WERI-Rb-1 (cell line): Measurements from ENCODE around the gene S100A9.
"Not testable (repeated sequence)": the region's sequence is repeated elsewhere in the genome, so short reads cannot be mapped to it uniquely, and the experiment has no call there.

Experiments
- DNase-seq: peaks from one replicate; pipeline ENCODE4 v3.0.0-alpha.2; 2020
- H3K27ac ChIP-seq: fragments of 250-450 bp; sonication (Bioruptor Pico); 2 replicates; pipeline ENCODE4 v1.5.1; 2020; ENCODE audit warnings: mild to moderate bottlenecking, moderate library complexity
- H3K27me3 ChIP-seq: fragments of 250-450 bp; sonication (Bioruptor Pico); 2 replicates; pipeline ENCODE4 v1.5.1; 2021; ENCODE audit warnings: mild to moderate bottlenecking, low read depth, moderate library complexity; ENCODE audit not compliant: insufficient read depth, severe bottlenecking
- H3K36me3 ChIP-seq: fragments of 250-450 bp; sonication (Bioruptor Pico); 2 replicates; pipeline ENCODE4 v1.5.1; 2020; ENCODE audit warnings: mild to moderate bottlenecking, moderate library complexity
- H3K4me3 ChIP-seq: 2 replicates; pipeline ENCODE4 v1.5.1; 2011; ENCODE audit warnings: low read depth, mild to moderate bottlenecking, control low read depth, low read length
- H3K9me3 ChIP-seq: fragments of 250-450 bp; sonication (Bioruptor Pico); 2 replicates; pipeline ENCODE4 v1.5.1; 2021; ENCODE audit warnings: mild to moderate bottlenecking, moderate library complexity; ENCODE audit not compliant: severe bottlenecking
- TF ChIP-seq, protein P1 (sequence below): IDR thresholded peaks from 2 replicates; pipeline ENCODE4 v1.5.1; 2011; ENCODE audit warnings: low read depth, mild to moderate bottlenecking, control low read depth, inconsistent platforms, low read length

The S100A9 gene

GRCh38 chr1:153343040-153343681, 14.5 kb upstream of the S100A9 start:
- Histone ChIP-seq H3K36me3 (no peaks in the 10 kb centered on the region), H3K4me3 (no peak overlapping the region), H3K27ac (no peak overlapping the region), H3K9me3 (peaks cover 15% of the 10 kb centered on the region), H3K27me3 (peaks cover 94% of the 10 kb centered on the region)
- no peak for DNase-seq
- TF ChIP-seq, protein P1, sequence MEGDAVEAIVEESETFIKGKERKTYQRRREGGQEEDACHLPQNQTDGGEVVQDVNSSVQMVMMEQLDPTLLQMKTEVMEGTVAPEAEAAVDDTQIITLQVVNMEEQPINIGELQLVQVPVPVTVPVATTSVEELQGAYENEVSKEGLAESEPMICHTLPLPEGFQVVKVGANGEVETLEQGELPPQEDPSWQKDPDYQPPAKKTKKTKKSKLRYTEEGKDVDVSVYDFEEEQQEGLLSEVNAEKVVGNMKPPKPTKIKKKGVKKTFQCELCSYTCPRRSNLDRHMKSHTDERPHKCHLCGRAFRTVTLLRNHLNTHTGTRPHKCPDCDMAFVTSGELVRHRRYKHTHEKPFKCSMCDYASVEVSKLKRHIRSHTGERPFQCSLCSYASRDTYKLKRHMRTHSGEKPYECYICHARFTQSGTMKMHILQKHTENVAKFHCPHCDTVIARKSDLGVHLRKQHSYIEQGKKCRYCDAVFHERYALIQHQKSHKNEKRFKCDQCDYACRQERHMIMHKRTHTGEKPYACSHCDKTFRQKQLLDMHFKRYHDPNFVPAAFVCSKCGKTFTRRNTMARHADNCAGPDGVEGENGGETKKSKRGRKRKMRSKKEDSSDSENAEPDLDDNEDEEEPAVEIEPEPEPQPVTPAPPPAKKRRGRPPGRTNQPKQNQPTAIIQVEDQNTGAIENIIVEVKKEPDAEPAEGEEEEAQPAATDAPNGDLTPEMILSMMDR, result no peak

GRCh38 chr1:153343811-153344717, 13.6 kb upstream of the S100A9 start:
- no peak overlapping the region for H3K4me3 ChIP-seq
- peaks cover 92% of the 10 kb centered on the region for H3K27me3 ChIP-seq
- TF ChIP-seq, protein P1, result no peak
- no peaks in the 10 kb centered on the region for H3K36me3 ChIP-seq
- peaks cover 11% of the 10 kb centered on the region for H3K9me3 ChIP-seq
- peak; percentile 12 for DNase-seq
- no peak overlapping the region for H3K27ac ChIP-seq

GRCh38 chr1:153344718-153345025, 13.0 kb upstream of the S100A9 start:
- peaks cover 11% of the 10 kb centered on the region for H3K9me3 ChIP-seq
- no peaks in the 10 kb centered on the region for H3K36me3 ChIP-seq
- H3K27me3 ChIP-seq, result peaks cover 92% of the 10 kb centered on the region
- no peak overlapping the region for H3K27ac ChIP-seq
- TF ChIP-seq, protein P1, result no peak
- peak; percentile 14 for DNase-seq
- H3K4me3 ChIP-seq, result no peak overlapping the region

GRCh38 chr1:153345187-153346076, 12.2 kb upstream of the S100A9 start:
- Histone ChIP-seq H3K27ac (no peak overlapping the region), H3K4me3 (no peak overlapping the region), H3K9me3 (peaks cover 7% of the 10 kb centered on the region), H3K27me3 (peaks cover 93% of the 10 kb centered on the region), H3K36me3 (no peaks in the 10 kb centered on the region)
- TF ChIP-seq, protein P1, result no peak
- DNase-seq, result peak; percentile 13

GRCh38 chr1:153346077-153346723, 11.5 kb upstream of the S100A9 start:
- peak; percentile 7 for DNase-seq
- Histone ChIP-seq H3K27ac (no peak overlapping the region), H3K36me3 (no peaks in the 10 kb centered on the region), H3K4me3 (no peak overlapping the region), H3K9me3 (peaks cover 7% of the 10 kb centered on the region), H3K27me3 (peaks cover 94% of the 10 kb centered on the region)
- TF ChIP-seq, protein P1, result no peak

- H3K27ac ChIP-seq, H3K4me3 ChIP-seq, H3K9me3 ChIP-seq, H3K36me3 ChIP-seq: not testable (repeated sequence)
- peaks cover 94% of the 10 kb centered on the region for H3K27me3 ChIP-seq
- DNase-seq, result peak; percentile 5
Measured at GRCh38 chr1:153347049-153347448, 10.6 kb upstream of the S100A9 start.
